GM12874 (cell line): Measurements from ENCODE around the gene STAM2.

Experiments
- CTCF ChIP-seq: IDR thresholded peaks from 2 replicates; pipeline ENCODE4 v1.5.1; 2011; ENCODE audit warnings: low read depth, mild to moderate bottlenecking, control low read depth, low read length, moderate library complexity; ENCODE audit not compliant: insufficient read depth

STAM2 gene

GRCh38 chr2:152175368-152176112 is at the start of gene STAM2:
STAM2 (minus strand) TSS chr2:152175763; CDS start chr2:152175642, 121 bp downstream.
- peak; percentile 97 for TF ChIP-seq CTCF

- TF ChIP-seq CTCF = no peak
These were observed 48.4 kb upstream of the STAM2 start for GRCh38 chr2:152223977-152224376.

- no peak for TF ChIP-seq CTCF
These were observed 47.5 kb upstream of the STAM2 start for GRCh38 chr2:152222975-152223637.

GRCh38 chr2:152221839-152222238 is 46.3 kb upstream of the STAM2 start:
- no peak for TF ChIP-seq CTCF

GRCh38 chr2:152219077-152219828 is 43.7 kb upstream of the STAM2 start:
- no peak for TF ChIP-seq CTCF

GRCh38 chr2:152201466-152201830 is 25.9 kb upstream of the STAM2 start:
- no peak for TF ChIP-seq CTCF
